ENCODE results near the gene MRPL50.

GRCh38 chr9:101400120-101400519 lies 1.7 kb upstream of the MRPL50 start:
- TF ChIP-seq CTCF (IDR thresholded peaks at IDR 0.05; ENCODE audit: low read length) (no peak), EZH2phosphoT487 (IDR thresholded peaks at IDR 0.05; ENCODE audit: low read length) (no peak)
